Liver (tissue), 9 donors: ENCODE measurements around the gene GALNT8. TPM values are rescaled to one million over a fixed set of nuclear protein-coding genes. Genes with fewer than 3 reads are reported as not detected.

Experiments
- DNase-seq: peaks from one replicate; pipeline ENCODE4 v3.0.0-alpha.2; 2017; ENCODE audit warnings: low spot score
- H3K27ac ChIP-seq, 2 donors: one replicate each; pipeline ENCODE4 v1.7.0; 2013; ENCODE audit warnings: inconsistent platforms in 2 of 2, low read length in 2 of 2, control low read depth in 1 of 2, low read depth in 1 of 2, mild to moderate bottlenecking in 1 of 2
- H3K27me3 ChIP-seq, 4 donors: one replicate each; pipeline versions ENCODE4 v1.6.1 to v1.7.0; 2013; ENCODE audit warnings: low read length in 3 of 4, inconsistent platforms in 1 of 4, mild to moderate bottlenecking in 1 of 4, moderate library complexity in 1 of 4; ENCODE audit not compliant: control insufficient read depth in 4 of 4, insufficient read depth in 4 of 4
- H3K36me3 ChIP-seq, 4 donors: one replicate each; pipeline versions ENCODE4 v1.6.1 to v1.7.0; 2013; ENCODE audit warnings: low read length in 3 of 4, mild to moderate bottlenecking in 3 of 4, low read depth in 1 of 4, moderate library complexity in 1 of 4; ENCODE audit not compliant: control insufficient read depth in 4 of 4, insufficient read depth in 3 of 4
- H3K4me1 ChIP-seq, 4 donors: one replicate each; pipeline versions ENCODE4 v1.6.1 to v1.7.0; 2013; ENCODE audit warnings: low read length in 3 of 4, mild to moderate bottlenecking in 3 of 4, moderate library complexity in 1 of 4; ENCODE audit not compliant: control insufficient read depth in 4 of 4, insufficient read depth in 4 of 4
- H3K4me3 ChIP-seq, 3 donors: one replicate each; pipeline versions ENCODE4 v1.6.1 to v1.7.0; 2013; ENCODE audit warnings: low read length in 3 of 3, control low read depth in 1 of 3, low read depth in 1 of 3, mild to moderate bottlenecking in 1 of 3
- H3K9ac ChIP-seq, 2 donors: one replicate each; pipeline ENCODE4 v1.7.0; 2013; ENCODE audit warnings: low read length in 2 of 2, mild to moderate bottlenecking in 2 of 2, moderate library complexity in 2 of 2, control low read depth in 1 of 2, low read depth in 1 of 2
- H3K9me3 ChIP-seq, 4 donors: one replicate each; pipeline versions ENCODE4 v1.6.1 to v1.7.0; 2013; ENCODE audit warnings: low read length in 3 of 4; ENCODE audit not compliant: control insufficient read depth in 4 of 4
- FOXA1 ChIP-seq: IDR thresholded peaks from 2 replicates; pipeline ENCODE4 v1.6.1; 2016; ENCODE audit warnings: antibody characterized with exemption
- FOXA2 ChIP-seq: IDR thresholded peaks from 2 replicates; pipeline ENCODE4 v1.6.1; 2016; ENCODE audit warnings: antibody characterized with exemption
- GABPA ChIP-seq, 2 donors: IDR thresholded peaks in 1 of 2; conservative IDR thresholded peaks in 1 of 2; 2 replicates each; pipeline ENCODE4 v1.6.1; 2016; ENCODE audit warnings: antibody characterized with exemption in 2 of 2, mild to moderate bottlenecking in 1 of 2, moderate library complexity in 1 of 2
- HNF4A ChIP-seq, 2 donors: conservative IDR thresholded peaks; 2 replicates each; pipeline ENCODE4 v1.6.1; 2016; ENCODE audit warnings: antibody characterized with exemption in 2 of 2, mild to moderate bottlenecking in 2 of 2
- JUND ChIP-seq, 2 donors: IDR thresholded peaks; 2 replicates each; pipeline ENCODE4 v1.6.1; 2016; ENCODE audit warnings: antibody characterized with exemption in 2 of 2
- MAX ChIP-seq: IDR thresholded peaks from 2 replicates; pipeline ENCODE4 v1.6.1; 2016; ENCODE audit warnings: antibody characterized with exemption
- NR2F2 ChIP-seq: IDR thresholded peaks from 2 replicates; pipeline ENCODE4 v1.6.1; 2016; ENCODE audit warnings: antibody characterized with exemption
- RAD21 ChIP-seq, 2 donors: IDR thresholded peaks; 2 replicates each; pipeline ENCODE4 v1.6.1; 2016; ENCODE audit warnings: antibody characterized with exemption in 2 of 2, mild to moderate bottlenecking in 2 of 2
- RXRA ChIP-seq, 2 donors: IDR thresholded peaks; 2 replicates each; pipeline ENCODE4 v1.6.1; 2017 to 2018; ENCODE audit warnings: antibody characterized with exemption in 2 of 2, mild to moderate bottlenecking in 1 of 2
- TAF1 ChIP-seq: conservative IDR thresholded peaks from 2 replicates; pipeline ENCODE4 v1.6.1; 2016; ENCODE audit warnings: antibody characterized with exemption, mild to moderate bottlenecking
- ZBTB33 ChIP-seq: IDR thresholded peaks from 2 replicates; pipeline ENCODE4 v1.6.1; 2016; ENCODE audit warnings: antibody characterized with exemption
- WGBS: extraction: QIAGEN DNeasy Blood & Tissue Kit; methylation state at CpG from one replicate; pipeline ENCODE4 v1.1.7; 2013; 5-methylcytosine and 5-hydroxymethylcytosine counted together
- polyA plus RNA-seq, 2 donors: library from polyadenylated mRNA; stranded (reverse) in 1 of 2; unstranded in 1 of 2; fragments of 200-250 nt in 1 of 2; fragments of >200 nt in 1 of 2; fragmentation: Nextera tagmentation in 1 of 2; extraction: Ambion mirVana in 1 of 2; gene quantifications; one replicate each; pipeline versions ENCODE4 v1.2.1 to v1.2.3, GENCODE V29; 2013 to 2015
- total RNA-seq, 2 donors: library from RNA; depleted of rRNA; stranded (reverse); fragments of >200 nt; gene quantifications; one replicate each; pipeline ENCODE4 v1.2.3, GENCODE V29; 2014
- TF ChIP-seq, protein P1 (sequence below): fragments of 150-350 bp; IDR thresholded peaks from 2 replicates; pipeline ENCODE4 v1.5.1; 2017; ENCODE audit warnings: improper control_type of control experiment, low read depth, low read length; ENCODE audit not compliant: missing input control
- TF ChIP-seq, protein P2 (sequence below): IDR thresholded peaks from 2 replicates; pipeline ENCODE4 v1.6.1; 2016; ENCODE audit warnings: antibody characterized with exemption, mild to moderate bottlenecking
- TF ChIP-seq, protein P3 (sequence below): IDR thresholded peaks from 2 replicates; pipeline ENCODE4 v1.6.1; 2016; ENCODE audit warnings: antibody characterized with exemption
- donor health status: healthy.
- donor health status: healthy.
- donor health status: healthy.
- donor health status: healthy.
- donor health status: healthy.

GALNT8 gene
- total and polyA plus RNA-seq, 4 donors: 0.03 to 0.25 (median 0.19) TPM; not detected in 1

DNA sequence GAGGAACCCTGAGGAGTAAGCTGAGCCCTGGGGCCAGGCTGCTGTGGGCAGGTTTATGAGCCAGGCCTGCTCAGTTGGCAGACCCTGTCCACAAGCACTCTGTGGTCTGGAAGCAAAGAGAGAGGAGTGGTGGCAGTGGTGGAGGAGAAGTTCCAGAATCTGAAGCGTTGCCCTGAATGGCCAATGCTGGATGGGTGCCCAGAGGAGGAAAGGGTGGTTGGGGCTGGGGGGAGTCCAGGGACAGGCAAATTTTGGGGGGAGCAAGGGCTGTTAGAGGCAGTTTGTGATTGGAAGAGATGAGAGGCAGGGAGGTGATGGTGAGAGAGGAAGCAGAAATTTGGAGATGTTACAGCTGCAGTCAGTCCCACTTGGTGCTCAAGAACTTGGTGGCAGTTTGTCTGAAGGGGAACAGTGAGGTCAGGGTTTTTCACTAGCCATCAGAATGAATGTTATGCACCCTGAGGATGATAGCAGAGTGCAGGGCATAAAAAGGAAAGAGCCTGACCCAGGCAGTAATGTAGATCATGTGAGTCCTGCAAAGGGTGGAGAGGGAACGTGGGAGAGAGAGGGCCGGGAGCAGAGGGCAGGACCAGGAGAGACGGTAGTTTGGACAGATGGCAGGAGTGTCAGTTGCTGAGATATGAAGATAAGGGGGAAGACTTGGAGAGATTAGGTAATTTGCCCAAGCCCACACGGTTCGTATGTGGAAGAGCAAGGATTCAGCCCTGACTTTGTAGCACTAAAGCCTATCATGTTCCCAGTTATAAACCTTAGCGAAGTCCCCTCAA, 51.2 kb downstream of the GALNT8 start:
- no peaks in the 10 kb centered on the region for H3K27me3 ChIP-seq
- DNase-seq: no peak
- H3K36me3 ChIP-seq: no peaks in the 10 kb centered on the region
- H3K9ac ChIP-seq: no peak overlapping the region
- H3K27ac ChIP-seq: no peak overlapping the region
- no peak overlapping the region for H3K4me3 ChIP-seq
- 58% methylated on average over 7 of the region's 7 CpGs for WGBS
- no peaks in the 10 kb centered on the region for H3K4me1 ChIP-seq
- no peaks in the 10 kb centered on the region for H3K9me3 ChIP-seq
- TF ChIP-seq FOXA2 (no peak), FOXA1 (no peak), HNF4A (conservative IDR thresholded peaks at IDR 0.05) (no peak), NR2F2 (no peak), MAX (no peak), RXRA (IDR thresholded peaks at IDR 0.05) (no peak), GABPA (IDR thresholded peaks at IDR 0.05 in 1 of 2, conservative IDR thresholded peaks at IDR 0.05 in 1 of 2) (no peak), TAF1 (no peak), ZBTB33 (no peak), RAD21 (IDR thresholded peaks at IDR 0.05) (no peak), JUND (IDR thresholded peaks at IDR 0.05) (no peak)
- TF ChIP-seq, protein P1, sequence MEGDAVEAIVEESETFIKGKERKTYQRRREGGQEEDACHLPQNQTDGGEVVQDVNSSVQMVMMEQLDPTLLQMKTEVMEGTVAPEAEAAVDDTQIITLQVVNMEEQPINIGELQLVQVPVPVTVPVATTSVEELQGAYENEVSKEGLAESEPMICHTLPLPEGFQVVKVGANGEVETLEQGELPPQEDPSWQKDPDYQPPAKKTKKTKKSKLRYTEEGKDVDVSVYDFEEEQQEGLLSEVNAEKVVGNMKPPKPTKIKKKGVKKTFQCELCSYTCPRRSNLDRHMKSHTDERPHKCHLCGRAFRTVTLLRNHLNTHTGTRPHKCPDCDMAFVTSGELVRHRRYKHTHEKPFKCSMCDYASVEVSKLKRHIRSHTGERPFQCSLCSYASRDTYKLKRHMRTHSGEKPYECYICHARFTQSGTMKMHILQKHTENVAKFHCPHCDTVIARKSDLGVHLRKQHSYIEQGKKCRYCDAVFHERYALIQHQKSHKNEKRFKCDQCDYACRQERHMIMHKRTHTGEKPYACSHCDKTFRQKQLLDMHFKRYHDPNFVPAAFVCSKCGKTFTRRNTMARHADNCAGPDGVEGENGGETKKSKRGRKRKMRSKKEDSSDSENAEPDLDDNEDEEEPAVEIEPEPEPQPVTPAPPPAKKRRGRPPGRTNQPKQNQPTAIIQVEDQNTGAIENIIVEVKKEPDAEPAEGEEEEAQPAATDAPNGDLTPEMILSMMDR: no peak
- TF ChIP-seq, protein P2, sequence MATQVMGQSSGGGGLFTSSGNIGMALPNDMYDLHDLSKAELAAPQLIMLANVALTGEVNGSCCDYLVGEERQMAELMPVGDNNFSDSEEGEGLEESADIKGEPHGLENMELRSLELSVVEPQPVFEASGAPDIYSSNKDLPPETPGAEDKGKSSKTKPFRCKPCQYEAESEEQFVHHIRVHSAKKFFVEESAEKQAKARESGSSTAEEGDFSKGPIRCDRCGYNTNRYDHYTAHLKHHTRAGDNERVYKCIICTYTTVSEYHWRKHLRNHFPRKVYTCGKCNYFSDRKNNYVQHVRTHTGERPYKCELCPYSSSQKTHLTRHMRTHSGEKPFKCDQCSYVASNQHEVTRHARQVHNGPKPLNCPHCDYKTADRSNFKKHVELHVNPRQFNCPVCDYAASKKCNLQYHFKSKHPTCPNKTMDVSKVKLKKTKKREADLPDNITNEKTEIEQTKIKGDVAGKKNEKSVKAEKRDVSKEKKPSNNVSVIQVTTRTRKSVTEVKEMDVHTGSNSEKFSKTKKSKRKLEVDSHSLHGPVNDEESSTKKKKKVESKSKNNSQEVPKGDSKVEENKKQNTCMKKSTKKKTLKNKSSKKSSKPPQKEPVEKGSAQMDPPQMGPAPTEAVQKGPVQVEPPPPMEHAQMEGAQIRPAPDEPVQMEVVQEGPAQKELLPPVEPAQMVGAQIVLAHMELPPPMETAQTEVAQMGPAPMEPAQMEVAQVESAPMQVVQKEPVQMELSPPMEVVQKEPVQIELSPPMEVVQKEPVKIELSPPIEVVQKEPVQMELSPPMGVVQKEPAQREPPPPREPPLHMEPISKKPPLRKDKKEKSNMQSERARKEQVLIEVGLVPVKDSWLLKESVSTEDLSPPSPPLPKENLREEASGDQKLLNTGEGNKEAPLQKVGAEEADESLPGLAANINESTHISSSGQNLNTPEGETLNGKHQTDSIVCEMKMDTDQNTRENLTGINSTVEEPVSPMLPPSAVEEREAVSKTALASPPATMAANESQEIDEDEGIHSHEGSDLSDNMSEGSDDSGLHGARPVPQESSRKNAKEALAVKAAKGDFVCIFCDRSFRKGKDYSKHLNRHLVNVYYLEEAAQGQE: no peak
- TF ChIP-seq, protein P3, sequence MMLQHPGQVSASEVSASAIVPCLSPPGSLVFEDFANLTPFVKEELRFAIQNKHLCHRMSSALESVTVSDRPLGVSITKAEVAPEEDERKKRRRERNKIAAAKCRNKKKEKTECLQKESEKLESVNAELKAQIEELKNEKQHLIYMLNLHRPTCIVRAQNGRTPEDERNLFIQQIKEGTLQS: no peak
